Stimulated activated CD8-positive, alpha-beta memory T cell treated with anti-CD3 and anti-CD28 coated beads, Interleukin-7, amount 100 ng/mL, for 24 hours (primary cell): ENCODE results near the gene DDX27.

ENCODE experiments used
- DNase-seq: peaks from one replicate; pipeline ENCODE4 v3.0.0-alpha.2; 2020; ENCODE audit warnings: low read depth

The DDX27 gene

GRCh38 chr20:49288784-49289696 is 69.8 kb downstream of the DDX27 start:
- DNase-seq = no peak

GRCh38 chr20:49290608-49291191 is 71.5 kb downstream of the DDX27 start:
- DNase-seq = no peak

GRCh38 chr20:49291200-49291599 is 72.0 kb downstream of the DDX27 start:
- no peak for DNase-seq

GRCh38 chr20:49292010-49292409 is 72.8 kb downstream of the DDX27 start:
- DNase-seq = no peak

- DNase-seq = no peak
These were observed 73.9 kb downstream of the DDX27 start for GRCh38 chr20:49293122-49293521.
